ENCODE measurements around the gene PLA2G15.

PLA2G15 gene

DNA sequence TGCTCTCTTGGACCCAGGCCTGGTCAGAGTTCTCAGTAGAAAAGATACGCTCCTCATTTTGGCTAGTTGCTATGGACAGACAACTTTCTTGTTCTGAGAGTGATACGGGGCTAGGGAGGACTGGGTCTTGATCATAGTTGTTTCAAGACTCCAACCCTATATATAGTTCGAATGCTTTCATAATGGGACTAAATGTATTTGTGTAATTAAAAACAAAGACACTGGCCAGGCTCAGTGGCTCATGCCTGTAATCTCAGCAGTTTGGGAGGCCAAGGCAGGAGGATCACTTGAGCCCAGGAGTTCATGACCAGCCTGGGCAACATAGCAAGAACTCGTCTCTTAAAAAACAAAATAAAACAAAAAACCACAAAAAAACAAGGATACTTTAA, 36.9 kb downstream of the PLA2G15 start:
- TF ChIP-seq, protein P1, sequence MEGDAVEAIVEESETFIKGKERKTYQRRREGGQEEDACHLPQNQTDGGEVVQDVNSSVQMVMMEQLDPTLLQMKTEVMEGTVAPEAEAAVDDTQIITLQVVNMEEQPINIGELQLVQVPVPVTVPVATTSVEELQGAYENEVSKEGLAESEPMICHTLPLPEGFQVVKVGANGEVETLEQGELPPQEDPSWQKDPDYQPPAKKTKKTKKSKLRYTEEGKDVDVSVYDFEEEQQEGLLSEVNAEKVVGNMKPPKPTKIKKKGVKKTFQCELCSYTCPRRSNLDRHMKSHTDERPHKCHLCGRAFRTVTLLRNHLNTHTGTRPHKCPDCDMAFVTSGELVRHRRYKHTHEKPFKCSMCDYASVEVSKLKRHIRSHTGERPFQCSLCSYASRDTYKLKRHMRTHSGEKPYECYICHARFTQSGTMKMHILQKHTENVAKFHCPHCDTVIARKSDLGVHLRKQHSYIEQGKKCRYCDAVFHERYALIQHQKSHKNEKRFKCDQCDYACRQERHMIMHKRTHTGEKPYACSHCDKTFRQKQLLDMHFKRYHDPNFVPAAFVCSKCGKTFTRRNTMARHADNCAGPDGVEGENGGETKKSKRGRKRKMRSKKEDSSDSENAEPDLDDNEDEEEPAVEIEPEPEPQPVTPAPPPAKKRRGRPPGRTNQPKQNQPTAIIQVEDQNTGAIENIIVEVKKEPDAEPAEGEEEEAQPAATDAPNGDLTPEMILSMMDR (IDR thresholded peaks at IDR 0.05; ENCODE audit: extremely low read depth, insufficient read depth, missing control alignments): no peak
- no peak for DNase-seq (ENCODE audit: low spot score)
- in situ Hi-C loops (cut with MboI; ENCODE audit: low pct_unique_long_range_greater_than_20kb, low sequenced_read_pairs, unreplicated experiment): no loop called here

DNA sequence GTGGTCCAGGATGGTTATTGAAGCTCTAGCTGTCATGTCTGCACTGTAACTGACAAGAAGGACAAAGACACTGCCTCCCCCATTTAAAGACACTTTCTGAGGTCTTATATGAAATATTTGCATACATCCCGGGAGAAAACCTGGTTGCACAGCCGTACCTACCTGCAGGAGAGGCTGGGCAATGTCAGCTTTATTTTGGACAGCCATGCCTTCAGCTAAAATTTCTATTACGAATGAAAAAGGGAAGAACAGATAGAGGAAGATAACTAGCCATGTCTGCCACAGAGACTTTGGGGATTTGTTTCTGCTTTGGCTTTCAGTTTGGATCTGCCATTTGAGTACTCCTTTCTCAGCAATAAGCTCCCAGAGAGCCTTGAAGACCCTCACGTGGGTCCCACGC, 38.2 kb downstream of the PLA2G15 start:
- TF ChIP-seq, protein P1 (IDR thresholded peaks at IDR 0.05; ENCODE audit: extremely low read depth, insufficient read depth, missing control alignments): no peak
- in situ Hi-C loops (cut with MboI; ENCODE audit: low pct_unique_long_range_greater_than_20kb, low sequenced_read_pairs, unreplicated experiment): no loop called here
- DNase-seq (ENCODE audit: low spot score): no peak

DNA sequence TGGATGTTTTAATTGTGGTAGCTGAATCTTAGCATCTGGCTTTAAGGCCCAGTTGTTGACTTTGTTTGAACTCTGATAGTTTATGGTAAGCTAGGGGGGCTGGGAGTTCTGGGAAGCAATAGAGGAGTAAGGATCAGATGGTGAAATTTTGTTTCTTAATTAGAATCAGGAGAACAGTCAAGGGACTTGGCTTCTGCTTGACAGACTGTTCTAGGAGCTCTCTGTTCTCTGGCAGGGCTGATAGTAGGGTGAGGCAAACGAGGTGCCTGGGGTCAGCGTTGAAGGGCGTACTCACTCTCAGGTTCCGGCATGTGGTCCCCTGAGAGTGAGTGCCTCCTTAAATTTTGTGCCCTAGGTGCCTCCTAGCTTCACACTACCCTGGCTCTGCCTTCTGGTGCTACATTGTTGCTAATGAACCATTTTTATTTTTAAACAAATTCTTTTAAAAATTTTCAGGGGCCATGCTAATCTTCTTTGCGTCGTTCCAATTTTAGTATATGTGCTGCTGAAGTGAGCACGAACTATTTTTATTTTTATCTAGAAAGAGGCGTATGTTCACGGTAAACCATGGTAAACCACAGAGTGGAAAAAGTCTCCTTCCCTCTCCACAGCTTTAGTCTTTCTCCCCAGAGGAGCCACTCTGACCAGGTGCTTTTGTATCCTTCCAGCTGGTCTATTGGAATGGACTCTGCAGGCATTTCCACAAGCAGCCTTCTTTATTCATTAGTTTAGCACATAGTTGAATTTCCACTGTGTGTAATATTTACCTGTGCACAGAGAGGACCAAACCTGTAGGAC, 38.8 kb downstream of the PLA2G15 start:
- DNase-seq (ENCODE audit: low spot score): peak; percentile 54
- in situ Hi-C loops (cut with MboI; ENCODE audit: low pct_unique_long_range_greater_than_20kb, low sequenced_read_pairs, unreplicated experiment): no loop called here
- TF ChIP-seq, protein P1 (IDR thresholded peaks at IDR 0.05; ENCODE audit: extremely low read depth, insufficient read depth, missing control alignments): no peak

DNA sequence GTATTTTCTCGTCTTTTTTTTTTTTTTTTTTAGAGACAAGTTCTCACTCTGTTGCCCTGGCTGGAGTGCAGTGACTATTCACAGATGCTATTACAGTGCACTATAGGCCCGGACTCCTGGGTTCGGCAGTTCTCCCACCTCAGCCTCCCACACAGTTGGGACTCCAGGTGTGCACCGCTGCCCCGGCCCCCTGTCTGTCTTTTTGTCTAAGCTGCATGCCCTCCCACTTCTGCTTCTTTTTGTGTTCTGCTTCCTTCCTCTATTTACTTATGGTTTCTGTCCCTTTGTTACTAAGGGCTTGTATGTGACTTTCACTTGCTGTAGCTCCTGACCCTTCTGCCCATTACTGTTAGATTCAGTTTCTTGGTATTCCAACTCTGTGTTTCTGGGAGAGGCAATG, 39.7 kb downstream of the PLA2G15 start:
- TF ChIP-seq, protein P1 (IDR thresholded peaks at IDR 0.05; ENCODE audit: extremely low read depth, insufficient read depth, missing control alignments): no peak
- DNase-seq (ENCODE audit: low spot score): peak; percentile 73
- in situ Hi-C loops (cut with MboI; ENCODE audit: low pct_unique_long_range_greater_than_20kb, low sequenced_read_pairs, unreplicated experiment): no loop called here

DNA sequence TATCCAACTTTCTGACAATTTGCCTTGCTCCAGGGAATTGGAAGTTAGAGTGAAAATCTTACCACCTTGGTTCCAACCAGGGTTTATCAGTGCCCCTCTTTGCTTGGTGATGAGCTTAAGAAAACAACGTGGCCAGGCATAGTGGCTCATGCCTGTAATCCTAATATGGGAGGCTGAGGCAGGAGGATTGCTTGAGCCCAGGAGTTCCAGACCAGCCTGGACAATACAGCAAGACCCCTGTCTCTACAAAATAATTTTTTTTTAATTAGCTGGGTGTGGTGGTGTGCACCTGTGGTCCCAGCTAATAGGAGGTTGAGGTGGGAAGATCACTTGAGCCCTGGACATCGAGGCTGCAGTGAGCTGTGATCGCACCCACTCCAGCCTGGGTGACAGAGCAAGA, 40.5 kb downstream of the PLA2G15 start:
- TF ChIP-seq, protein P1 (IDR thresholded peaks at IDR 0.05; ENCODE audit: extremely low read depth, insufficient read depth, missing control alignments): no peak
- in situ Hi-C loops (cut with MboI; ENCODE audit: low pct_unique_long_range_greater_than_20kb, low sequenced_read_pairs, unreplicated experiment): no loop called here
- DNase-seq (ENCODE audit: low spot score): no peak

DNA sequence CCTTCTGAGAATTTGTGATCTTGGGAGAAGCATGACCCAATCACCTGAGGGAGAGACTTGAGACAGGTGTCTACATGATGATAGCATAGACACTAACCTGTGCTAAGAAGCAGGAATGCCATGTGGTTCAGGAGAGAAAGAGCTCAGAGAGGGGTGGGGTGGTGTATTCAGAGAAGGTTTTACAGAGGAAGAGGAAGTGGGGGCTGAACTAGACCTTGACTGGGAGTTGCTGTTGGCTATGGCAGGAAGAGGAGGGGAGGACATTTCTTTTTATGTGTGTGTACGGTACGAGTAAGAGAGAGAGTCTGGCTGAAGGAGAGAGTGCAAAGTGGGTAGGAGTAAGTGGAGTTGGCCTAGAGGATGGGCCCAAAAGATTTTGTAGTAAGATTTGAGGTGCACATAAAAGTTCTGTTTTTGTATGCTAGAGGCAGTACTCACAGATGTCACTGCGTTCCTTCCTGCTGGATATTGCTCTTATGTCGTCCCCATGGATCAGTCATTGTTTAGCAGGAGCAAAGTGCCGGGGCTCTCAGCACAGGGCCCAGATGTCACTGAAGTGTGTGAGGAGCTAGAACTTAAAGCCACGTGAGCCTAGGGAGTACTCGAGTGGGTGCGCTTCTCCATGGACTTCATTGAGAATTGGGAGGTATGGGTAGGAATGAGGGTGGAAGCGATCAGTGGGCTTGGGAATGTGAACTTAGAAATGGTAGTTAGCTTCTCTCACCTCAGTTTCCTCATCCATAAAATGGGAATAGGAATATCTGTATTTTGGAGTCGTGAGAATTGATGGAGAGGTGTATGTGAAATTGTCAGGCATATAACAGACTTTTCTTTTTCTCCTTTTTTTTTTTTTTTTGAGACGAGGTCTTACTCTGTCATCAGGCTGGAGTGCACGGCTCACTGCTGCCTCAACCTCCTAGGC, 41.2 kb downstream of the PLA2G15 start:
- in situ Hi-C loops (cut with MboI; ENCODE audit: low pct_unique_long_range_greater_than_20kb, low sequenced_read_pairs, unreplicated experiment): no loop called here
- peak; percentile 23 for DNase-seq (ENCODE audit: low spot score)
- TF ChIP-seq, protein P1 (IDR thresholded peaks at IDR 0.05; ENCODE audit: extremely low read depth, insufficient read depth, missing control alignments): no peak

Measured in GM13977 (cell line).